Non-pigmented ciliary epithelial cell (primary cell): Measurements from ENCODE around the gene RUSF1.
"Not testable (repeated sequence)": the region's sequence is repeated elsewhere in the genome, so short reads cannot be mapped to it uniquely, and the experiment has no call there.

Experiments
- DNase-seq: peaks from one replicate; pipeline ENCODE4 v3.0.0-alpha.2; 2010; ENCODE audit warnings: low read depth

RUSF1 gene

GRCh38 chr16:31487071-31487719 is 21.0 kb downstream of the RUSF1 start:
- DNase-seq, result no peak

- DNase-seq, result no peak
These were observed 22.1 kb downstream of the RUSF1 start for GRCh38 chr16:31486045-31486444.

- DNase-seq, result no peak
These were observed 22.6 kb downstream of the RUSF1 start for GRCh38 chr16:31485571-31485970.

- DNase-seq, result no peak
These were observed 23.6 kb downstream of the RUSF1 start for GRCh38 chr16:31484491-31485171.

GRCh38 chr16:31484048-31484447 is 24.1 kb downstream of the RUSF1 start:
- DNase-seq, result not testable (repeated sequence)

GRCh38 chr16:31483081-31483480 is 25.1 kb downstream of the RUSF1 start, which contains the start of gene SLC5A2:
Gene SLC5A2 (plus strand): TSS chr16:31483123. CDS start chr16:31483137, 14 bp downstream.
- DNase-seq, result no peak

GRCh38 chr16:31480851-31481536 is 27.2 kb downstream of the RUSF1 start:
- no peak for DNase-seq

- no peak for DNase-seq
These were observed 28.4 kb downstream of the RUSF1 start for GRCh38 chr16:31479751-31480150.

- DNase-seq, result no peak
These were observed 29.2 kb downstream of the RUSF1 start for GRCh38 chr16:31478956-31479355.

GRCh38 chr16:31477220-31478216 is 30.7 kb downstream of the RUSF1 start:
- DNase-seq, result no peak

GRCh38 chr16:31476303-31477219 is 31.6 kb downstream of the RUSF1 start:
- DNase-seq, result no peak

GRCh38 chr16:31475946-31476302 is 32.3 kb downstream of the RUSF1 start:
- DNase-seq, result no peak

- DNase-seq, result no peak
These were observed 33.1 kb downstream of the RUSF1 start for GRCh38 chr16:31474773-31475738.

GRCh38 chr16:31474173-31474714 is 33.9 kb downstream of the RUSF1 start:
- peak; percentile 79 for DNase-seq

GRCh38 chr16:31473264-31473984 is 34.8 kb downstream of the RUSF1 start:
- DNase-seq, result no peak

- DNase-seq, result peak; percentile 75
These were observed 35.4 kb downstream of the RUSF1 start for GRCh38 chr16:31472709-31473203.

- no peak for DNase-seq
These were observed 36.1 kb downstream of the RUSF1 start, which contains the start of gene TGFB1I1 for GRCh38 chr16:31471875-31472708. Gene TGFB1I1 (plus strand): TSS chr16:31472152. CDS start chr16:31472189, 37 bp downstream.
